SJCRH30 (cell line): Measurements from ENCODE around the gene ARHGAP11A. TPM values are rescaled to one million over a fixed set of nuclear protein-coding genes. Genes with fewer than 3 reads are reported as not detected.
A peak's percentile ranks its signal among the peaks of the same experiment; 100 is the strongest.
"Not testable (repeated sequence)": the region's sequence is repeated elsewhere in the genome, so short reads cannot be mapped to it uniquely, and the experiment has no call there.

Source experiments
- DNase-seq, 2 experiments: peaks; one replicate each; pipeline ENCODE4 v3.0.0-alpha.2; 2015 to 2020
- H3K27ac ChIP-seq: fragments of 250-450 bp; sonication (Bioruptor Pico); 2 replicates; pipeline ENCODE4 v1.5.1; 2020; ENCODE audit warnings: mild to moderate bottlenecking, moderate library complexity
- H3K27me3 ChIP-seq: fragments of 250-450 bp; sonication (Bioruptor Pico); 2 replicates; pipeline ENCODE4 v1.5.1; 2020; ENCODE audit warnings: mild to moderate bottlenecking, moderate library complexity
- H3K36me3 ChIP-seq: fragments of 250-450 bp; sonication (Bioruptor Pico); 2 replicates; pipeline ENCODE4 v1.5.1; 2020; ENCODE audit warnings: mild to moderate bottlenecking, moderate library complexity
- H3K4me1 ChIP-seq: fragments of 250-450 bp; sonication (Bioruptor Pico); 2 replicates; pipeline ENCODE4 v1.5.1; 2020; ENCODE audit warnings: mild to moderate bottlenecking, moderate library complexity
- H3K4me3 ChIP-seq: fragments of 250-450 bp; sonication (Bioruptor Pico); 2 replicates; pipeline ENCODE4 v1.5.1; 2020; ENCODE audit warnings: mild to moderate bottlenecking, moderate library complexity
- H3K9me3 ChIP-seq: fragments of 250-450 bp; sonication (Bioruptor Pico); replicated peaks from 2 replicates; pipeline ENCODE4 v1.5.1; 2020; ENCODE audit warnings: mild to moderate bottlenecking, moderate library complexity
- total RNA-seq: library from RNA; depleted of rRNA; stranded (reverse); fragments of >200 nt; shearing (Covaris generic); gene quantifications from 2 replicates; pipeline ENCODE4 v1.2.3, GENCODE V29; 2014; rRNA removed

ARHGAP11A gene, protein sequence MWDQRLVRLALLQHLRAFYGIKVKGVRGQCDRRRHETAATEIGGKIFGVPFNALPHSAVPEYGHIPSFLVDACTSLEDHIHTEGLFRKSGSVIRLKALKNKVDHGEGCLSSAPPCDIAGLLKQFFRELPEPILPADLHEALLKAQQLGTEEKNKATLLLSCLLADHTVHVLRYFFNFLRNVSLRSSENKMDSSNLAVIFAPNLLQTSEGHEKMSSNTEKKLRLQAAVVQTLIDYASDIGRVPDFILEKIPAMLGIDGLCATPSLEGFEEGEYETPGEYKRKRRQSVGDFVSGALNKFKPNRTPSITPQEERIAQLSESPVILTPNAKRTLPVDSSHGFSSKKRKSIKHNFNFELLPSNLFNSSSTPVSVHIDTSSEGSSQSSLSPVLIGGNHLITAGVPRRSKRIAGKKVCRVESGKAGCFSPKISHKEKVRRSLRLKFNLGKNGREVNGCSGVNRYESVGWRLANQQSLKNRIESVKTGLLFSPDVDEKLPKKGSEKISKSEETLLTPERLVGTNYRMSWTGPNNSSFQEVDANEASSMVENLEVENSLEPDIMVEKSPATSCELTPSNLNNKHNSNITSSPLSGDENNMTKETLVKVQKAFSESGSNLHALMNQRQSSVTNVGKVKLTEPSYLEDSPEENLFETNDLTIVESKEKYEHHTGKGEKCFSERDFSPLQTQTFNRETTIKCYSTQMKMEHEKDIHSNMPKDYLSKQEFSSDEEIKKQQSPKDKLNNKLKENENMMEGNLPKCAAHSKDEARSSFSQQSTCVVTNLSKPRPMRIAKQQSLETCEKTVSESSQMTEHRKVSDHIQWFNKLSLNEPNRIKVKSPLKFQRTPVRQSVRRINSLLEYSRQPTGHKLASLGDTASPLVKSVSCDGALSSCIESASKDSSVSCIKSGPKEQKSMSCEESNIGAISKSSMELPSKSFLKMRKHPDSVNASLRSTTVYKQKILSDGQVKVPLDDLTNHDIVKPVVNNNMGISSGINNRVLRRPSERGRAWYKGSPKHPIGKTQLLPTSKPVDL
- total RNA-seq: 75.8 and 86.1 TPM in 2 replicates

DNA sequence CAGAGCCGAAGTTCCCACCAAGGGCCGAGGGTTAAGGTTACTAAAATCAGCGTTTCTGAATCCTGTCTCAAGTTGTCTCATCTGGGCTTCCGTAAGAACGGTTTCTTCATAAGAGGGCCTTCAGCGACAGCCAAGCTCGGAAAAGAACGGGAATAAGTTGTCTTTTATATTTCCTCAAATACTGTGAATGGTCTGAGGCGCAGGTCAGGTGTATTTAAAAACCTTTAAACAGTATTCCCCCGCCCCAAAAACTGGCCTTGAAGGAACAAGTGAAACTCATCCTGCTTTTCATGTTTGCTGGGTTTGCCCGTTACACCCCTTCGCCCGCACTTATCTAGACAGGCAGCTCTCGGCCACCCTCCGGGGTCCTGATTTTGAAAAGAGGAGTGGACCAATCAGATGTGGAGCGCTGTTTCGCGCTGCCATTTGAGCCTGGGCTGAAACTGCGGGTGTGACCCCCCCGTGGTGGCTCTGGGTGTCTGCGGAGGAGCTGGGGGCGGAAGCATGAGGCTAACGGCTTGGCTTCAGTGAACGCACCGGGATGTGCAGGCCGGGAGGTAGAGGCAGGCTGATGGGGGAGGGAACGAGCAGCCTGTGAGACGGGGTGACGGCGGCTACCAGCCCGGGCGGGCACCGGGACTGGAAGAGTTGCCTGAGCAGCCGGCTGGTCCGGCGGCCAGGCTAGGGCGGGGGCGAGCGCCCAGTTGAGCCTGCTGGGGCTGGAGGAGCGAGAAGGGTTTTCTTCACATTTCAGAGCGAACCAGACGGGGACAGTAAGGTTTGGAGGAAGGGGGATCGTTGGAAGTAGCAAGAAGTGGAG is at the start of gene ARHGAP11A:
Gene ARHGAP11A (plus strand): TSS at position 454 of the 820 bp plus-strand sequence. CDS start 708 bp downstream, outside the sequence.
- not testable (repeated sequence) for H3K9me3 ChIP-seq, H3K36me3 ChIP-seq, H3K27me3 ChIP-seq, H3K4me1 ChIP-seq
- H3K4me3 ChIP-seq: peak within 1 kb of the TSS; percentile 91
- DNase-seq: peak; percentile 95
- peak within 1 kb of the TSS; percentile 98 for H3K27ac ChIP-seq

DNA sequence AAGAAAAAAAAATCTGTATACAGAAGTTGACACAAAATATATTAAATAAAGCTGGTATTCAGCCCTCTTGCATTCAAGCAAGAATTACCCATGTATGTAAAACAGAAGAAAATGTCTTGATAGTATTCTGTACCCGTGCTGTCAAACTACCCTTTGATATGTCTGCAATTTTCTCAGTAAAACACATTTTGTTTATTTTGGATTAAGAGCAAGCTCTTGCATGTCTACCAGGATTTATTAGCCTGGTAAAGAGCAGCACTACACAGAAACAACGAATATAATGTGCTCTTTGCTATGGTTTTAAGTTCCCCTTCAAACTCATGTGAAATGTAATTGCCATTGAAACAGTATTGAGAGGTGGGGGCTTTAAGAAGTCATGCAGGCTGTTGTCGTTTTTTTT is 46.3 kb upstream of the ARHGAP11A start:
- H3K4me1 ChIP-seq, DNase-seq, H3K27ac ChIP-seq, H3K36me3 ChIP-seq, H3K27me3 ChIP-seq, H3K9me3 ChIP-seq, H3K4me3 ChIP-seq: not testable (repeated sequence)

DNA sequence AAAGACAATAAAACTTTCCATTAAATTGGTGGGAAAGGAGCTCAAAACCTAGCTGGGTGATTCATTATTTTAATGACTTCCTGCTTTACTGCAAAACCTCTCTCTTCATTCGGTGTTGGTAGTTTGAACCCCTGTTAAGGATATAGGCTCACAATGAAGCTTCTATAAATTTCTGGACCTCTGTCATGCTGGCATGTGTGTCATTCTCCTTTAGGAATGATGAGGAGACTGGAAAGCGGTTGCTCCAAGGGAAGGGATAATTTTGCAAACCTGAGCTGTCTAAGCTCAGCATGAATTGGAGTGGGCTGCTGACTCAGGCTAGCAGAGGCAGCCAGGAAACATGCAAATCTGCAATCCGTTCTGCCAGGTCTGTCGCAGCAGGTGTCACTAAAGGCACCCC is 36.8 kb upstream of the ARHGAP11A start:
- not testable (repeated sequence) for H3K4me3 ChIP-seq, H3K27me3 ChIP-seq, H3K9me3 ChIP-seq, H3K27ac ChIP-seq, DNase-seq, H3K36me3 ChIP-seq, H3K4me1 ChIP-seq

DNA sequence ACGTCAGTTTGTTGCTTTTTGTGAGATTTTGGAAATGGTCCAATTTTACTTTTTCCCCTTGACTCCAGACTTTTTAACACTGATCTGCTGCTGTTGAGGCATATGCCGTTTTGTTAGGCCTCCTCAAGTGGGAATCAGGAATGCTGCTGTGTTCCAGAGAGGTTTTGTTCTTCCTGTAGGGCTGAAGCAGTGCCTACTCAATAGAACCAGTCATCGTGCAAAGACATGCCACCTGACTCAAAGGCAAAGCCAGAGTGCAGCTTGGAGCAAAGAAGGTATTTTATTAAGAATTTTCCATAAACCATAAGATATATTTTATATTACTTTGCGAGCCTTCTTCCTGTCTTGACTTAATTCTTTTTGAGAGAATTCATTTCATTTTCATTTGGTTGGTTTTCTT is 29.5 kb upstream of the ARHGAP11A start:
- not testable (repeated sequence) for DNase-seq

DNA sequence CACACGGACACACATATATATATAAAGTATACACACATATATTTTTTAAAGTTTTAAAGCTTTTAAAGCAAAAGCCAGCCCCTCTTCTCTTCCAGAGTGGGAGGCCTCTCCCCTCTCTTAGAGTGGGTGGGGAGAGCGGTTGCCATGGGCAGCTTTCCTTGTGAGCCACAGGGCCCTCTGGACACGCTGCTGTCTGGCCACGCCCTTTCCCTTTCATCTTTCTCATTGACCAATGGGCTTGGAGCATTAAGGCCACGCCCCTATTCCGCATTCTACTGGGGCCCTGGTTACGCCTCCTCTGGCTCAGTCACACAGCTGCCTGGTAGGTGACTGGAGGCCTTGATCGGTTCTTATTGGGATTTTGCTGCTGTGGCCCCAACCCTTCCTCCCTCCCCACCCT is 22.2 kb upstream of the ARHGAP11A start, which contains the start of gene GOLGA8N:
Gene GOLGA8N (plus strand): TSS at position 306 of the 400 bp plus-strand sequence.
- not testable (repeated sequence) for H3K27me3 ChIP-seq, H3K4me1 ChIP-seq, H3K27ac ChIP-seq, H3K36me3 ChIP-seq, H3K9me3 ChIP-seq, H3K4me3 ChIP-seq
- DNase-seq: peak in 1 of 2 experiments; percentile 12

More for the DNA sequence above, 29.5 kb upstream of the ARHGAP11A start:
- not testable (repeated sequence) for H3K4me3 ChIP-seq, H3K27ac ChIP-seq, H3K27me3 ChIP-seq, H3K36me3 ChIP-seq, H3K9me3 ChIP-seq, H3K4me1 ChIP-seq

DNA sequence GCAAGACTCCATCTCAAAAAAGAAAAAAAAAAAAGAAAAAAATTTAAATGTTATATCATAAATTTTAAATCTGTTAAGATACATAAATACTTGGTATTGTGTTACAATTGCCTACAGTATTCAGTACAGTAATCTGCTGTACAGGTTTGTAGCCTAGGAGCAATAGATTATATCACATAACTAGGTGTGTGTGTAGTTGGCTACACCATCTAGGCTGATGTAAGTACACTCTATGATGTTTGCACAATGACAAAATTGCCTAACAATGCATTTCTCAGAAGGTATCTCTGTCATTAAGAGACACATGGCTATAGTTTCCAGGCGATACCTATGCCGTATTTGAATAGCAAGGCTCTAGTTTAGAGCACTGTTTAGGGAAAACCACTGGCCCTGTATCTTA is 5.8 kb upstream of the ARHGAP11A start:
- not testable (repeated sequence) for H3K27ac ChIP-seq, H3K9me3 ChIP-seq, H3K36me3 ChIP-seq, DNase-seq, H3K4me1 ChIP-seq, H3K4me3 ChIP-seq, H3K27me3 ChIP-seq

DNA sequence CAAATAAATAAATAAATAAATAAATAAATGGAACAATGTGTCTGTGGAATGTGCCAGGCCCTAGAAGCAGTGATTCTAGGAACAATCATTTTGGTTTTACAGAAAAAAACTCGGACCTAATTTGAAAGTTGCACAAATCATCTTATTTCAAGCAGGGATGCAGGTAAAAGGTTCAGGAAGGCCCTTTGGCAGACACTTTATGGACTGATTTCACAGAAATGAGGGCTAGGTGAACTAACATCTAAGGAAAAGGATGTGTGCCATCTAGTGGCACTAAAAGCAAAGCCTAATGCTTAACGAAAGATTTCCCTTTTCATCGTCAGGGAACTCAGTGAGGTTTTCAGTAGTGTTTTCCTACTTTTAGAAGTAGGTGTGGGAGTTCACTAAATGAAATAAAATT is 4.6 kb upstream of the ARHGAP11A start:
- H3K27ac ChIP-seq, H3K4me1 ChIP-seq, H3K36me3 ChIP-seq, H3K4me3 ChIP-seq, H3K27me3 ChIP-seq, H3K9me3 ChIP-seq: not testable (repeated sequence)
- peak; percentile 13 to 57 for DNase-seq

DNA sequence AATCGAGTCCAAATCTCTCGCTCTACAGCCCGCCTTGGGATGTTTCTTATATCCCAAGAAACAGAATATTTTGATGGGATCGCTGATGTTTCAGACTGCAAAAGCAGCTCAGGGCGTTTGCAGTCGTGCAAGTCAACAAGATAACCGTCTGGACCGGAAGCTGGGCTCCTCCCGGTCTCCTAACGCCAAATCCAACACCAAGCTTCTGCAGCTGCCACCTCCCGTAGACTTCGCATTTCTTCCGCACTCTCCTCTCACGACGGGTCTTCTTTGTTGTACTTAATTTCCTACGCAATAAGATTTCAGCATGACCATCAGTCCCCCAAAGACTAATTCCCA is 623 bp upstream of the ARHGAP11A start:
- H3K27me3 ChIP-seq, H3K9me3 ChIP-seq, DNase-seq, H3K4me1 ChIP-seq, H3K36me3 ChIP-seq: not testable (repeated sequence)
- Histone ChIP-seq H3K27ac (peak overlapping the region; percentile 98), H3K4me3 (peak overlapping the region; percentile 91)

DNA sequence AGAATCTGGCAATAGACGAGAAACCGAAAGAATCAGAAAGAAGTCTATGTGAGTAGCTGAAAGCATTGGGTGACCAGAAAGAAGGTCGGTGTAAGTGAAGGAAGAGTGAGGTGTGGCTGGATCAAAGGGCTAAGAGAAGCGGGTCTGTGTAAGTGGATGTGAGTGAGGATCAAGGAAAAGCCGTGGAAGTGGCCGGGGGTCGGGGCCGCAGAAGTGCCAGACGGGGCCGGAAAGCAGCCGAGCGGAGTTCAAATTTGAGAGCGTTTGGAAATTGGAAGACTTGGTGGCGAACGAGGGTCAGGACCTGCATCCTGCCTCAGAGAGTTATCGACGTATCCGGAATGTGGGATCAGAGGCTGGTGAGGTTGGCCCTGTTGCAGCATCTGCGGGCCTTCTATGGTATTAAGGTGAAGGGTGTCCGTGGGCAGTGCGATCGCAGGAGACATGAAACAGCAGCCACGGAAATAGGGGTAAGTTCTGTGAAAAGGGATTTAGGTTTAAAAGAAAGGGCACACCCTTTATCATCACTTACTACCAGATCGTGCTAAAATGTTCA is 645 bp downstream of the ARHGAP11A start:
- peak; percentile 19 to 33 for DNase-seq
- H3K27ac ChIP-seq: peak overlapping the region; percentile 98

DNA sequence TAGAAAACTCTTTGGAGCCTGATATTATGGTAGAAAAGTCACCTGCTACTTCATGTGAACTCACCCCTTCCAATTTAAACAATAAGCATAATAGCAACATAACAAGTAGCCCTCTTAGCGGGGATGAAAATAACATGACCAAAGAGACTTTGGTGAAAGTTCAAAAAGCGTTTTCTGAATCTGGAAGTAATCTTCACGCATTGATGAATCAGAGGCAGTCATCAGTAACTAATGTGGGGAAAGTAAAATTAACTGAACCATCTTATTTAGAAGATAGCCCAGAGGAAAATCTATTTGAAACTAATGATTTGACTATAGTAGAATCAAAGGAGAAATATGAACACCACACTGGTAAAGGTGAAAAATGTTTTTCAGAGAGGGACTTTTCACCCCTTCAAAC is 21.1 kb downstream of the ARHGAP11A start:
- H3K4me3 ChIP-seq: no peak overlapping the region

More for the DNA sequence above, 645 bp downstream of the ARHGAP11A start:
- H3K27me3 ChIP-seq, H3K36me3 ChIP-seq, H3K4me1 ChIP-seq, H3K9me3 ChIP-seq: not testable (repeated sequence)
- peak overlapping the region; percentile 91 for H3K4me3 ChIP-seq

DNA sequence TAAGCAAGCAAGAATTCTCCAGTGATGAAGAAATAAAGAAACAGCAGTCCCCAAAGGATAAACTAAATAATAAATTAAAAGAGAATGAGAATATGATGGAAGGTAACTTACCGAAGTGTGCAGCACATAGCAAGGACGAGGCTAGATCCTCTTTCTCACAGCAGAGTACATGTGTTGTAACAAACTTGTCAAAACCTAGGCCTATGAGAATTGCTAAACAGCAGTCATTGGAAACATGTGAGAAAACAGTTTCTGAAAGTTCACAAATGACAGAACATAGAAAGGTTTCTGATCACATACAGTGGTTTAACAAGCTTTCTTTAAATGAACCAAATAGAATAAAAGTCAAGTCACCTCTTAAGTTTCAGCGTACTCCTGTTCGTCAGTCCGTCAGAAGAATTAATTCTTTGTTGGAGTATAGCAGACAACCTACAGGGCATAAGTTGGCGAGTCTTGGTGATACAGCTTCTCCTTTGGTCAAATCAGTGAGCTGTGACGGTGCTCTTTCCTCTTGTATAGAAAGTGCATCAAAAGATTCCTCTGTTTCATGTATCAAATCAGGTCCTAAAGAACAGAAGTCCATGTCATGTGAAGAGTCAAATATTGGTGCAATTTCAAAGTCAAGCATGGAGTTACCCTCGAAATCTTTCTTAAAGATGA is 21.7 kb downstream of the ARHGAP11A start:
- H3K9me3 ChIP-seq: no peaks in the 10 kb centered on the region
- DNase-seq: no peak
- H3K4me3 ChIP-seq: no peak overlapping the region
- H3K4me1 ChIP-seq: no peaks in the 10 kb centered on the region
- H3K27ac ChIP-seq: no peak overlapping the region
- no peaks in the 10 kb centered on the region for H3K27me3 ChIP-seq
- peaks cover 79% of the 10 kb centered on the region for H3K36me3 ChIP-seq

More for the DNA sequence above, 21.1 kb downstream of the ARHGAP11A start:
- H3K36me3 ChIP-seq: peaks cover 82% of the 10 kb centered on the region
- no peak for DNase-seq
- H3K4me1 ChIP-seq: no peaks in the 10 kb centered on the region
- H3K27me3 ChIP-seq: no peaks in the 10 kb centered on the region
- H3K27ac ChIP-seq: no peak overlapping the region
- H3K9me3 ChIP-seq: no peaks in the 10 kb centered on the region

DNA sequence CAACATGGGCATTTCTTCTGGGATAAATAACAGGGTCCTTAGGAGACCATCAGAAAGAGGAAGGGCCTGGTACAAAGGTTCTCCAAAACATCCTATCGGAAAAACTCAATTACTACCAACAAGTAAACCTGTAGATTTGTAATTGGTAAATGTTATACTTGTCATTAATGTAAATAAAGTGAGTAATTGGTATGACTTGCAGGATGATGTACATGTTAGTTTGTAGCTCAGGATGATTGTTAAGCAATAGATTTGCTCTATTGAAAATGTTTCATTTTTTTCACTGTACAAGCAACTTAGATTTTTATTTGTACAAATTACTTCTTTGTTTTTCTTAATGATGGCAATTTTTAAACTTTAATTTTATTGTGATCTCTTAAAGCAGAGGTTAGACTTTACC is 22.4 kb downstream of the ARHGAP11A start:
- H3K27ac ChIP-seq: no peak overlapping the region
- no peak for DNase-seq
- H3K27me3 ChIP-seq: no peaks in the 10 kb centered on the region
- no peaks in the 10 kb centered on the region for H3K9me3 ChIP-seq
- H3K4me1 ChIP-seq: no peaks in the 10 kb centered on the region
- H3K36me3 ChIP-seq: peaks cover 77% of the 10 kb centered on the region
- H3K4me3 ChIP-seq: no peak overlapping the region

DNA sequence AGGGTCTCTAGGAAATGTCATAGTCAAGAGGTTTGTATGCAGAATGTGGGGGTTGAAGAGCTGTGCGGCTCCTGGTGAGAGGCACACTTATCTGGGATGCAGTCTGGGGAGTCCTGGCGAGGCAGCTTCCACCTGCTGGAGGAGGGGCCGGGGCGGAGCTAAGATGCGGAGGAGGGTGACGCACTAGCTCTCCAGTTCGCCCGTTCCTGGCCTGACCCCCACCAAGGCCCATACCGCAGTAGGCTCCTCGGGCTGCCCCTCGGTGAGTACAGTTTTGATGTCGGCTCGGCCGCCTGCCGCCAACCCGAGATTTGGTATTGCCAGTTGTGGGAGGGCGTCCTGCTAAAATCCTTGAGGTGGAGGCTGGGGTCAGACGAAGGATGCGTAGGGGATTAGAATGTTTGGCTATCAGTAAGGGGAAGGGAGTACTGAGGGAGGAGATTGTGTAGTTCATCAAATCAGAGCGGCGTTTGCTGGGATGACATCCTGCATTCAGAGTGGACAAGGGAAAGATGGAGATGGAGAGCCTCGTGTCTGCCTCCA is 26.3 kb downstream of the ARHGAP11A start, which contains the start of gene SCG5:
Gene SCG5 (plus strand): TSS at position 194 of the 543 bp plus-strand sequence. CDS start 1,883 bp downstream, outside the sequence.
- H3K27me3 ChIP-seq: no peaks in the 10 kb centered on the region
- H3K9me3 ChIP-seq: no peaks in the 10 kb centered on the region
- H3K4me1 ChIP-seq: peaks cover 5% of the 10 kb centered on the region; the same call in 1 of the 2 replicates
- no peak within 1 kb of the TSS for H3K27ac ChIP-seq
- H3K4me3 ChIP-seq: no peak within 1 kb of the TSS
- DNase-seq: no peak
- peaks cover 39% of the 10 kb centered on the region for H3K36me3 ChIP-seq
